TTC549 (cell line): ENCODE measurements around the gene ENO3.

Experiments
- FAIRE-seq: peaks from 2 replicates; lab custom pipeline; 2012; peaks lifted over from hg19 to GRCh38; lab: Jason Lieb, UNC

The ENO3 gene

DNA sequence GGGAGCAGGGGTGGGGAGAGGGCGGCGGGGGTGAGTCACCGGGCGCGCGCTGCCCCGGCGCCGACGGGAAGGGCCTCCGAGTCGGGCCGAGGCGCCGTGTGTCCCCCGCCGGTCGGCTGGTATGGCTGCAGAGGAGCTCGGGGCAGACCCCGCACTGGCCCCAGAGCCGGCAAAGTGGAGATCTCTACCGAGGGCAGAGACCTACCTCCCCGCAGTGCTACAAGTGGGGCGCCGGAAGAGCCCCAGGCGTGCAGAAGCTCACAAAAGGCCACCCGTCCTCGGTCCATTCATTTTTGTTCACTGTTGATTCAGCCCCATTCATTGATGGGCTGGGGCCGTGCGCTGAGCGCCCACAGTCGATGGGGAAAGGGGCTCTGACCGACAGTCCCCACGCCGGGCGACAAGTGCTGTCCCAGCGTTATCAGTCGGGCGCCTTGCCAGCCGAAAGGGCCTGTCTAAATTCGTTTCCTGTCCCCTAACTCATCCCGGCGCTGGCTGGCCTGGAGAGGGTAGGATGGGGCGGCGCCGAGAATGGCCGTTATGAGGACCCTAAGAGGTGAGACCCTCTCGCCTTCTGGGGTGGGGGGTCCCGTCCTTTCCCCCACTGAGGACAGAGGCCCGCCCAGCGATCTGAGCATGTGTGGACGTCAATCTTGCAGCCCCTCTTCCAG lies 709 bp upstream of the ENO3 start:
- no peak for FAIRE-seq

DNA sequence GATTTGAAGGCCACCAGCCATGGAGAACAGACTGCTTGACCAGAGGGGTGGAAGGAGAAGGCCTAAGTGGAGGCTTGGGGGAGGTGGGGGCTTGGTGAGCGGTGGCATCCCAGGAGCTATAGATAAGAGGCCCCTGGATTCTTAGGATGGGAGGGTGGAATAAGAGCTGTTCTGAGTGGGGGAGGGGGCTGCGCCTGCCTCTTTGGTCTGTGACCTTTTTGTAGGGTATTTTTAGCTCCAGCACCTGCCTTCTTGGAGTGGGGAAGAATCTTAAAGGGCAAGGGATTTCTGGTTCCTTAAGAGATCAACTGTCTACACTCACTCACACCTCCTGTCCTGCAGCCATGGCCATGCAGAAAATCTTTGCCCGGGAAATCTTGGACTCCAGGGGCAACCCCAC lies 567 bp downstream of the ENO3 start:
- FAIRE-seq = no peak

DNA sequence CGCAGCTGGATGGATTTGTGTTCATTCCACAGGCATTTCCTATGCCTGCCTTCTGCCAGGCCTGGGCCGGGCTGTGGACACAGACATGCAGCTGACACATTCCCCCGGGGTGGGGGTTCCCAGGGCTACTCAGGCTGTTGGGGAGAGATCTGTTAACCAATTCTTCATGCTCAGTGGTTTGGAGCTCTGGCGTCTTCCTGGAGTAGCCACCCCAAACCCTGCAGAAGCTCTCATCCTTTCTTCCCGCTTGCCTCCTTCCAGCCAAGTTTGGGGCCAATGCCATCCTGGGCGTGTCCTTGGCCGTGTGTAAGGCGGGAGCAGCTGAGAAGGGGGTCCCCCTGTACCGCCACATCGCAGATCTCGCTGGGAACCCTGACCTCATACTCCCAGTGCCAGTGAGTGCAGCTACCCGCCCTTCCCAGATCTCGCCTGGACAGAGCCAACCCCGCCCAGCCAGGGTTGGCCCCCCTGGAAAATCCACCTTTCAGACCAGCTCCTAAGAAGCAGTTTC lies 2.6 kb downstream of the ENO3 start:
- FAIRE-seq = no peak

DNA sequence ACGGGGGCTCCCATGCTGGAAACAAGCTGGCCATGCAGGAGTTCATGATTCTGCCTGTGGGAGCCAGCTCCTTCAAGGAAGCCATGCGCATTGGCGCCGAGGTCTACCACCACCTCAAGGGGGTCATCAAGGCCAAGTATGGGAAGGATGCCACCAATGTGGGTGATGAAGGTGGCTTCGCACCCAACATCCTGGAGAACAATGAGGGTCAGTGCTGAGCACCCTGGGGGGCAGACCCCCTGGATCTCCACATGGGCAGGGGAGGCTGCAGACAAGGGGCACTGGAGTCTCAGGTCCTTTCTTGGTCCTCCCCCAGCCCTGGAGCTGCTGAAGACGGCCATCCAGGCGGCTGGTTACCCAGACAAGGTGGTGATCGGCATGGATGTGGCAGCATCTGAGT lies 4.2 kb downstream of the ENO3 start:
- no peak for FAIRE-seq

- no peak for FAIRE-seq
Measured at GRCh38 chr17:4956493-4957061, 5.7 kb downstream of the ENO3 start.

GRCh38 chr17:4958102-4958501 lies 7.2 kb downstream of the ENO3 start:
- FAIRE-seq = no peak

DNA sequence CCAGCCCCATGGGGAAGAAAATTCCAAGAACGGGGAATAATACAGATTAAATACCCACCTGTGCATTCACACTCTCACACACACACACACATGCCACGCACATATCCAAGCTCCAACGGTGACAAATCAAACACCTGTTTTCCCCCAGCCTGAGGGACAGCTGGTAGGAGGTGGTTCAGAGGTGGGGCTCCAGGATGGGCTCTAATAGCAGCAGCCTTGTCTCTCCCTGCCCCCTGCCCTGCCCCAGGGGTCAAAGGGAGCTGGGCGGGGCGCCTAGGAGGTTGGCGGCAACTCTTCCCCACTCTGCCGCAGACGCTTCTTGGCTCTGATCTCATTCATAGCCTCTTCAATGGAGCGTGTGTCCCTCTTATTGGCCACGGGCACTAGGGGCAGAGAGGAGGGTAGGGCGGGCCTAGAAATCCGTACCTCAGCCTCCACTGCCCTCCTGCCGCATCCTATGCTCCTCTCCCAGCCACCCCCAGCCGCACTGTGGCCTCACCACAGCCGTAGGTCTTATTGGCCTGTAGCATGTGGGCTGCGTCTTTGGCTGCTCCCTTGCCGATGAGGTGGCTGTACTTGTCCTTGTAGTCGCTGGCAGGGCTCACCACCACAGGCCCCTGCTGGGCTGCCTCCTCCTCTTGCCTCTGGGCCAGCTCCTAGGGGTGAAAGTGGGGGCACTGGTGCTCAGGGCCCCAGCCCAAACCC lies 8.5 kb downstream of the ENO3 start:
- FAIRE-seq = no peak

- no peak for FAIRE-seq
Measured at GRCh38 chr17:4960279-4960922, 9.5 kb downstream of the ENO3 start.

DNA sequence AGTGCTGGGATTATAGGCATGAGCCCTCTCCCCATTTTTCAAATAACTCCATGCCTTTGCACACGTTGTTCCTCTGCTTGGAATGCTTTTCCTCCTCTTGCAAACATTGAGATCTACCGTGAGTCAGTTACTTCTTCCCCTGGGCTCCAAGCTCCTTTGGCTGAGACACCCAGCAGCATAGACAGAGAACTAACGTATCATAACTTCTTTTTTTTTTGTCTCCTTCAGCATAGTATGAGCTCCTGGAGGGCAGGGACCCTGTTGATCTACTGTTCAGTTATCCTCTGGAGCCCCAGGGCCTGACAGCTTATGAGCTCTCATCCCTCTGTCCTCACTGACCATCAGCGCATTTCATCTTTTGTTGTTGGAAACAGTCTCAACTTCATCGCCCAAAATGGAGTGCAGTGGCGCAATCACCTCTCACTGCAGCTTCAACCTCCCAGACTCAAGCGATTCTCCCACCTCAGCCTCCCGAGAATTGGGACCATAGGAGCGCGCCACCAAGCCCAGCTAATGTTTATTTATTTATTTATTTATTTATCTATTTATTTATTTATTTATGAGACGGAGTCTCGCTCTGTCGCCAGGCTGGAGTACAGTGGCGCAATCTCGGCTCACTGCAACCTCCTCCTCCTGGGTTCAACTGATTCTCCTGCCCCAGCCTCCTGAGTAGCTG lies 14.5 kb downstream of the ENO3 start:
- FAIRE-seq = no peak

DNA sequence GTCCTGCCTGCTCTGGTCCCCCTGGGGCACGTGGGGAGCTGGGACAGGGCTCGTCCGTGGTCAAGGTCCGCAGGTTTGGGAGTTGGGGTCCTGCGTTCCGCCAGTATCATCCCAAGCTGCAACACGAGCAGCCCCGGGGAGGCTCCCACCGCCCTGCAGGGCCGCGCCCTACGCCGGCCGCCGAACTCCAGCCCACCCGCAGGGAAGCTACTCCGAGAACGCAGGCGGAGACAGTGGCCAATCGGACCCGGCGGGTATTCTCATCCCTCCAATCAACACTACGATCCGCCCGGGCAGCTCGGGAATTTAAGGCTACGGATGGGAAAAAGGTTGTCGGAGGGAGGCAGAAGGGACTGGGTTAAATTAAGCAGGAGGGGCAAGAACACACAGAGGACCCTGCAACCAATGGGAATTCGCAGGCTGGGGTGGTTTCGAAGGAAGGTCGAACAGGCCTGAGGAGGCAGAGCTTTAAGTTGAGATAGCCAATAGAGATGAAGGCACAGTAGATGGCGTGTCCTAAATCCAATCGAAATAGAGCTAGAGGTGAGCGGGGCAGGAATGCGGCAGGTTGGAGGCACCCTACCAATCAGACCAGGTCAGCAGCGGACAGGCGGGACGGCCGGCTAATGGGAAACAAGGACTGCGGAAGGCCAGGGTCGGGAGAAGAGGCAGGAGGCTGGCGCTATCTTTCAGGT lies 16.1 kb downstream of the ENO3 start:
- FAIRE-seq = peak; percentile 99

DNA sequence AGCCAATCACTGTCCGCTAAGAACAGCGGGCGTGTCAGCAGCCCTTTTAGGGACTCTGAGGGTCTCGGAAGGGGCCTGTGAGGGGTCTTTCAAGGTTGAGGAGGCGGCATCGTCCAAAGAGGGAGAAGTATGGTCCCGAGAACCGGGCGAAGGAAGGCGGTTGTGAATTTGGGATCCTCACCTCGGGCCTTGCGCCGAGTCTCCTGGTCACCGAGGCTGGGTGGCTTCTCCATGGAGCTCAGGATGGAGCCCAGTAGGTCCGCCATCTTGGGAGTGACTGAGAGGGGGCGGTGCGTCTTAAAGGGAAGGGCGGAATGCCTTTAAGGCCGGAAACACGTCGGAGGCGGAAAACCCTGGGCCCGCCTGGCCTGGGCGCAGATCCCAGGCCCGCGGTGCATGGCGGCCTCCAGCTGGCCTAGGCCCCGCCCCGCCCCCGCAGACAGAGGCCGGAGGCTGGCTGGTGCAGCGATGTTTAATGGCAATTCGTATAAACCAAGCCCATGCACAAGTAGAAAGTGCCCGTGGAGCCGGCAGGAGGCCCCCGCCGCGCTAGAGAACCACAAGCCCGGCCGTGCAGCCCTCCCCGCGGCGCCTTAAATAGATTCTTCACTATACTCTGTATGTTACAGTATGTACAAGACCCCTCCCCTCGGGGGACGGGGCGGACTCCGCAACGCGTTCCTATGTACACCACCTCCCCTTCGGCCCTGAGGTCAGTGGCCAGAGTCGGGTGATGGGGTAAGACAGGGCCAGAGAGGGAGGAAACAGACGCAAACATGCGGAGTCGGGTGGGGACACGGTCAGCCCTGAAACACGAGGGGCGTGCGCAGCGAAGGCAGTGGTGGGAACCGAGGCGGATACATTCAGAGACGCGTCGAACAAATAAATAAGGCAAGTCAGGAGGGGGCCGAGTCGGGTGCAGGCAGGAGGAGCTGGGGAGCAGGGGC lies 16.9 kb downstream of the ENO3 start, which contains the start of gene SPAG7:
SPAG7 (minus strand) TSS at position 279 of the 947 bp plus-strand sequence; CDS start at position 266, 13 bp downstream.
- FAIRE-seq = peak; percentile 63

- no peak for FAIRE-seq
Measured at GRCh38 chr17:4968486-4969046, 17.6 kb downstream of the ENO3 start.

DNA sequence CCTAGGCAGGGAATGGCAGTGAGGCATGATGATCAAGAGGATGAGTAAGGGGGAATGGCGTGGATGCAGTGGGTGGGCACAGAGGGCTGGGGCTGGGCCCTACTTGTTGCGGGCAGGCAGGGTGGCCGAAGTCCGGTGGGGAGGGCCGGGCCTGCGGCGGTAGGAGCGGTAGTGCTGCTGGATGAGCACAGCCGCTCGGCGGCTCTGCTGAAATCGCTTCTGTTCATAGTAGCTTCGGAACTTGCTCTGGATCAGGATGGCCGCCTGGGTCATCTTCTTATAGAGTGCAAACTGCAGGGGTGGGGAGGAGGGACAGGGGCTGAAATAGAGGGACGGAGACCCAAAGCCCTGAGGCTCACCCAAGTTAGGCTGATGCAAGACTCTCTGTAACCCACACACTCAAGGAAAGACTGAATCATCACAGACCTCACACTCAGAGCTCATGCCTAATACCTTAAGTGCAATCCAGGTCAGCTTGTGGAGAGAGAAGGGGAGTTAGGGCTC lies 18.2 kb downstream of the ENO3 start:
- FAIRE-seq = no peak

GRCh38 chr17:4969551-4970173 lies 18.7 kb downstream of the ENO3 start:
- FAIRE-seq = no peak

DNA sequence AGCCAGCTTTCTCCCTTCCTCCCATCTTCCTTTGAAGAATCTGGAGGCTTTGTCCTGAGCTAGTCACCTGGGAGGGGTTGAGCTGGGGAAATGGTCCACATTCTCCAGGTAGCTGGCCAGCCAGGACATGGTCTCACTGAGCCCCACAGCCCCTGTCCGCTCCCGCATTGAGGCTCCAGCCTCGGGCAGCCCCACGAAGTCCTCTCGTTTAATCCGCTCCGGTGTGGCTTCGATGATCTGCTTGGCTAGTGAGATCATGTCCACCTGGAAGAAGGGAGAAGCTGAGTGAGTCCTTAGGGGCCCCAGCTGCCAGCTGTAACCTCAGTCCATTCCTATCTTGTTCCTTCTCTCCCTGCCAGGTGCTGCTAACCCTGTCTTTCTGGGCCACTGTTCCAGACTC lies 19.4 kb downstream of the ENO3 start:
- no peak for FAIRE-seq

- no peak for FAIRE-seq
Measured at GRCh38 chr17:4971826-4972225, 20.9 kb downstream of the ENO3 start.

DNA sequence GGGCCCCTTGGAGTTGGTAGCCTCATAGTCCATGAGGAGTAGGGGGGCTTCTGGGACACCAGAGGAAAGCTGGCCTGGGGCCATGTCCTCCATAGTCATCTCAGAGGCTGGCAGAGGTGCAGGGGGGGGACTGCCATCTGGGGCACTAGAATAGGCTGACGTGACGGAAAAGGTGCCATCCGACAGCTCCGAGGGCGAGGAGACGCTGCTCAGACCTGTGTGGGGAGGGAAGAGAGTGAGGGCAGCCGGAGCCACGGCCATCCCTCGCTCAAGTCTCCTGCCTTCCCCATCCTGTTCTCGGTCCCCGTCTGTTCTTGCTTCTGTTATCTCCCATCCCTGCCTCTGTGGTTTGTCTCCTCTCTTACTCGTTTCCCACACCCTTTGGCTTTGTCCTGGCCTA lies 21.4 kb downstream of the ENO3 start:
- FAIRE-seq = no peak

GRCh38 chr17:4972752-4973151 lies 21.8 kb downstream of the ENO3 start:
- FAIRE-seq = no peak
